ENCODE measurements around the gene ATP12A.

ATP12A gene

DNA sequence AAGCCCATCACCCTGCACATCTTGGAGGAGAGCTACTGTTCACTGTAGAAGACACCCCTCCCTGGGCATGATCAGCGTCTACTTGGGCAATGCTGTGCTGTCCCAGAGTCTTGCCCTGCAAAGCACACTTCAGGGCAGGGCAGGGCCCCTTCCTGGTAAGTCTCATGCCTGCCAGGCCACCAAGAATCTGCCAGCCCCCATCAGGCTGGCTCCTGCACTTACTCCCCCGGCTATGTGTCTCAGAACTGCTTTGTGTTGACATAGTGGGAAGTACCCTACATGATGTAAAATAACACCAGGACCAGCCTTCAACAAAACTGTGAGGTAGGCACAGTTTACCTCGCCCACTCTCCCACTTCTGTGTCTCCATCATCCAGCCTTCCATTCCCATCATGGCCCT lies 27.8 kb upstream of the ATP12A start:
- Mint-ChIP-seq H3K27me3 (peaks cover 1% of the 10 kb centered on the region), H3K27ac (no peak overlapping the region), H3K4me3 (no peak overlapping the region), H3K9me3 (ENCODE audit: low read depth) (no peaks in the 10 kb centered on the region), H3K4me1 (ENCODE audit: low read depth) (no peaks in the 10 kb centered on the region), H3K36me3 (no peaks in the 10 kb centered on the region)

DNA sequence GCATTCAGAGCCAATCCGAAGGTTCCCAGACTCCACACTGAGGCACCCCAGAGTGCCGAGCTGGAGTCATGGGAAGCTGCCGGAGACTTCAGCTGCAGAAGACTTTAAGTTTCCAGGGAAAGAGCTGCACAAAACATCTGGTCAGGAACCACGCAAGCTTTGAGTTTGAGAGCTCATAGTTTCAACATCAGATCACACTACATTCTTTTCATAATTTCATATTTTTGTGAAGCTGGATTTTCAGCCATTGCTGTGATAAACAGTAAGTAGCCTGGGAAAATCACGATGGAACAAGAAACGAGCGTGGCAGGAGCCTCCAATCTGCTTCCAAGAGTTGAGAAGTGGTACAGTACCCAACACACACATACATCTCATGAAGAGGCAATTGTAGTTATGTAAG lies 25.5 kb upstream of the ATP12A start:
- Mint-ChIP-seq H3K36me3 (no peaks in the 10 kb centered on the region), H3K4me3 (no peak overlapping the region), H3K27me3 (peaks cover 4% of the 10 kb centered on the region), H3K9me3 (ENCODE audit: low read depth) (no peaks in the 10 kb centered on the region), H3K4me1 (ENCODE audit: low read depth) (no peaks in the 10 kb centered on the region), H3K27ac (no peak overlapping the region)

DNA sequence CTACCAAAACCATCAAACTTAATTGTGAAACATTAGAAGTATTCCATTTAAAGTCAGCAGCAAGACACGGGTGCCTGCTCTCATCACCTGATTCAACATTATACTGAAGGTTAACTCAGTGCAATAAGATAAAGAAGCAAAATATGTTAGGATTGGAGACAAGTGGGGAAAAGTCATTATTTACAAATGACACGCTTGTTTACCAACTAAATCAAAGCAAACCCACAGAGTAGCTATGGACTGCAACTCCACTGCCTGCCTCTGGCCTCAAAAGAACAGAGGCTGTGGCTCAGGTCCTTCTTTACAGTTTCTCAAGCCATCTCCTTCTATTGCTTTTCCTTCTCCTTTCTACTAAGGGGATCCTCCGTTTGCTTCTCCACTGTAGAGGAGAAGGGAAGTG lies 21.0 kb upstream of the ATP12A start:
- Mint-ChIP-seq H3K36me3 (no peaks in the 10 kb centered on the region), H3K27me3 (peaks cover 2% of the 10 kb centered on the region), H3K9me3 (ENCODE audit: low read depth) (no peaks in the 10 kb centered on the region), H3K4me3 (no peak overlapping the region), H3K27ac (no peak overlapping the region), H3K4me1 (ENCODE audit: low read depth) (peaks cover 2% of the 10 kb centered on the region)

DNA sequence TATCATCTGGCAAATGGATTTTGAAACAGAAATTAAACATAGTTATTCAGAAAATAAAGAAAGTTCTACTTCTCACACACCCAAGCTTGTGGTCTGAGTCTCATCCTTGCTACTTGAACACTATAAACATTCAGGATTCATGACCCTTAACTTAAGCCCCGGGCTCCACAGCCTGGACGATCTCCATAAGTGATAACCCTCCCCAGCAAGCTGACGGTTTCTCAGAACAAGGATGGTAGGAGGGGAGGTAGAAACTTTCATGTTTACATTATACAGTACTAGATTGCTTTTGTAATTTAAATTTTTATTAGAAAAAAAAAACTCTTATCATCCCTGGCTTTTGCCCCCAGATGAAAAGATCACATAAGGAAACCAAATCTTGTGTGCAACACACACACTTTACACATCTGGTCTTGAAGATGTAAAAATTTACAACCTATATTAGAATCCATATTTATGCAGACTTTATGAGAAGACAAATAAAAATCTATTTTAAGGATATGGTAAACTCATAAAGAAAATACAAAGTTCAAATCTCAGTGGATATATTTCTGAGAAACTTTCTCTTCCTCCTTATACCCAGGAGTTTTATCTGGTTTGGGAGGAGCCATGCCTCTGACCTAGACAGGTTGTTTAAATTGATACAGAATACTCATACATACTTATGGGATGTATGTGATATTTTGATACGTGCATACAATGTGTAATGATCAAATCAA lies 20.0 kb upstream of the ATP12A start:
- Mint-ChIP-seq H3K4me3 (no peak overlapping the region), H3K27me3 (peaks cover 2% of the 10 kb centered on the region)

DNA sequence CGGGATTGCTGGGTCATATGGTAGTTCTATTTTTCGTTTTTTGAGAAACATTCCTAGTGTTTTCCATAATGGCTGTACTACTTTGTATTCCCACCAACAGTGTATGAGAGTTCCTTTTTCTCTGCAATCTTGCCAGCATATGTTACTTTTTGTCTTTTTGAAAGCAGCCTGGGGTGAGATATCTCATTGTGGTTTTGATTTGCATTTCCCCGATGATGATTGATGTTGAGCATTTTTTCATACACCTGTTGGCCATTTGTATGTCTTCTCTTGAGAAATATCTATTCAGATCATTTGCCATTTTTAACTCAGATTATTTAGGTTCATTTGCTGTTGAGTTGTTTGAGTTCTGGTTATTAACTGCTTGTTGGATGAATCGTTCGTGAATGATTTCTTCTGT lies 18.5 kb upstream of the ATP12A start:
- Mint-ChIP-seq H3K9me3 (ENCODE audit: low read depth) (no peaks in the 10 kb centered on the region), H3K27ac (no peak overlapping the region), H3K36me3 (no peaks in the 10 kb centered on the region), H3K27me3 (peaks cover 2% of the 10 kb centered on the region), H3K4me3 (no peak overlapping the region), H3K4me1 (ENCODE audit: low read depth) (peaks cover 2% of the 10 kb centered on the region)

More for the DNA sequence above, 20.0 kb upstream of the ATP12A start:
- H3K36me3 Mint-ChIP-seq: no peaks in the 10 kb centered on the region
- H3K27ac Mint-ChIP-seq: no peak overlapping the region
- H3K9me3 Mint-ChIP-seq (ENCODE audit: low read depth): no peaks in the 10 kb centered on the region
- peaks cover 2% of the 10 kb centered on the region for H3K4me1 Mint-ChIP-seq (ENCODE audit: low read depth)

DNA sequence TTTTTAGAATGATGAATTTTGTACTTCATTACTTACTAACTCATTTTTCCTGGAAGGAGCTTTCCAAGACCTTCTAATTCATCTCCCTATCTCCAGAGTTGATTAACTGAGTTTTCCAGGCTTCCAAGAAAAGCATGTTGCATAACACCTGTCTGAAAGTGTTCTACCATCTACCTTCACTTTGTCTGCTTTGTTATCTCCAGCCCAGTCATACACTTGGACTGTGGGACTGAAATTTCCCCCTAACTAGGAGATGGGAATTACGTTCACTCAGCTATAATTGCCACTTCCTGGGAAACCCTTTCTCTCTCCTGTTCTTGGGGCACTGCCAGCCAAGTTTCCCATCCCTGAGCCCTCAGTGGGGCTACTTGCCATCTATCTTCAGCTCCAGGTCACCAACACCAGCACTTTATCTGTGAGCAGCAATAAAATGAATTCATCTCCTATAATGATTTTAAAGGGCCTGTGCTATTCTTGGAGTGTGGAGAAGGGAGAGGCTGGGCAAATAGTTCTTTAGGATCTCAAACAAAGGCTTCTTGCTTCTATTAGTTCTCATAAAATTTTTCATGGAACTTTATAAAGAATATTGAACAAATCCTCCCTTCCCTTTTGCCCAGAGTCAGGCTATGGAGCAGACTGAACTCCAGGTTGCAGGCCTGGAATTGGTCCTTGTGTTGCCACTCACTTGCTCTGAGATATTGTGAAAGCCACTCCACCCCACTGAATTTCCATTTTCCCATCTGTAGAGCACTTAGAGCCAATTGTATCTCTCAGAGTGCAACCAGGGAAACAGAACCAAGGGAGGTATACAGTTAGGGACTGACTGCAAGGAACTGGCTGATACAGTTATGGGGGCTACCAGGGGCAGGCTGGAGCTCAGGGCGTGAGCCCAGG lies 17.8 kb upstream of the ATP12A start:
- H3K9me3 Mint-ChIP-seq (ENCODE audit: low read depth): no peaks in the 10 kb centered on the region
- no peak overlapping the region for H3K27ac Mint-ChIP-seq
- peaks cover 4% of the 10 kb centered on the region for H3K27me3 Mint-ChIP-seq
- H3K36me3 Mint-ChIP-seq: no peaks in the 10 kb centered on the region
- H3K4me3 Mint-ChIP-seq: no peak overlapping the region
- peaks cover 2% of the 10 kb centered on the region for H3K4me1 Mint-ChIP-seq (ENCODE audit: low read depth)

DNA sequence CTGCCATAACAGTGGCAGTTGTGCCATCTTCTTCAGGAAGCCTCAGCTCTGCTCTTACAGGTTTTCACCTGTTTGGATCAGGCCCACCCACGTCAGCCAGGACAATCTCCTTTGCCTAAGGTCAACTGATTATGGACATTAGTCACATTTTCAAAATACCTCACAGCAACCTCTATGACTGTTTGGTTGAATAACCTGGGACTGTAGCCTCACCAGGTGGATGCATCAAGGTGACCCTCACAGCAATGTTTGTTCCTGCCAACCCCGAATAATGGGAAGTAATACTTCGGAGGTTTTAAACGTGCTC lies 17.2 kb upstream of the ATP12A start:
- Mint-ChIP-seq H3K27me3 (peaks cover 1% of the 10 kb centered on the region), H3K9me3 (ENCODE audit: low read depth) (no peaks in the 10 kb centered on the region), H3K27ac (no peak overlapping the region), H3K4me3 (no peak overlapping the region), H3K36me3 (no peaks in the 10 kb centered on the region), H3K4me1 (ENCODE audit: low read depth) (peaks cover 2% of the 10 kb centered on the region)

DNA sequence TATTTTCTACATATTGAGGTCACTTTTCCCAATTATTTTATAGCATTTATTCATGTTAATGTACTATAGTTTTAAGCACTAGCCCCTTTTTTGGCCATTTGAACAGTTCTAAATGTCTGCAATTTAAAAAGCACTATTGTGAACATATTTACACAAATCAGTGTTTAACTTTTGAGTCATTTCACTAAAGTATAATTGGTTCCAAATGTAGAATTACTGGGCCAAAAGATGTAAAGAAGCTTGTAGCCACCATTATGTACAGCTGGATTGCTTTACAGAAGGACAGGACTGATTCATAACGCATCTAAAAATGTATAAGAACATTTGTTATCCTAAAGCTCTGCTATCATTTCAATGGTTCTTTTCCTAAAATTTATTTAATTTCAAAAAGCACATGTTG lies 16.6 kb upstream of the ATP12A start:
- Mint-ChIP-seq H3K27me3 (peaks cover 1% of the 10 kb centered on the region), H3K36me3 (no peaks in the 10 kb centered on the region), H3K27ac (no peak overlapping the region), H3K9me3 (ENCODE audit: low read depth) (no peaks in the 10 kb centered on the region), H3K4me1 (ENCODE audit: low read depth) (peaks cover 2% of the 10 kb centered on the region), H3K4me3 (no peak overlapping the region)

DNA sequence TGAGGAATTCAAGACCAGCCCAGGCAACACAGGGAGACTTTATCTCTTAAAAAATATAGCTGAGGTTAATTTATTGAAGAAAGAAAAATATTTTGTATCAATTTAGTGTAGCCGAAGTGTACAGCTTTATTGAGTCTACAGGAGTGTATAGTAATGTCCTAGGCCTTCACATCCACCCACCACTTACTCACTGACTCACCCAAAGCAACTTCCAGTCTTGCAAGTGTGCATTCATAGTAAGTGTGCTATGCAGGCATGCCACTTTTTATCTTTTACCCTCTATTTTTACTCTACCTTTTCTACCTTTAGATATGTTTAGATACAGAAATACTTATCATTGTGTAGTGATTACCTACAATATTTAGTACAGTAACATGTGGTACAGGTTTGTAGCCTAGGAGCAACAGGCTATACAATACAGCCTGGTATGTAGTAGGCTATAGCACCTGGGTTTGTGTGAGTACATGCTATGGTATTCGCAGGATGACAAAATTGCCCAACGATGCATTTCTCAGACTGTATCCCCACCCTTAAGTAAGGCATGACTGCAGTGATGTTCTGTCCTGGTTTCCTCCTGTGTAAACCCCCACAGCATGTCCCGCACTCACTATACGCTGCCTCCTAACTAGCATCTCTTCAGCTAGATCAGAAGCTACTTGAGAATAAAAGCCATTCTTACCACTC lies 15.3 kb upstream of the ATP12A start:
- Mint-ChIP-seq H3K4me3 (no peak overlapping the region), H3K4me1 (ENCODE audit: low read depth) (peaks cover 2% of the 10 kb centered on the region), H3K27me3 (peaks cover 1% of the 10 kb centered on the region), H3K27ac (no peak overlapping the region), H3K36me3 (no peaks in the 10 kb centered on the region), H3K9me3 (ENCODE audit: low read depth) (no peaks in the 10 kb centered on the region)

DNA sequence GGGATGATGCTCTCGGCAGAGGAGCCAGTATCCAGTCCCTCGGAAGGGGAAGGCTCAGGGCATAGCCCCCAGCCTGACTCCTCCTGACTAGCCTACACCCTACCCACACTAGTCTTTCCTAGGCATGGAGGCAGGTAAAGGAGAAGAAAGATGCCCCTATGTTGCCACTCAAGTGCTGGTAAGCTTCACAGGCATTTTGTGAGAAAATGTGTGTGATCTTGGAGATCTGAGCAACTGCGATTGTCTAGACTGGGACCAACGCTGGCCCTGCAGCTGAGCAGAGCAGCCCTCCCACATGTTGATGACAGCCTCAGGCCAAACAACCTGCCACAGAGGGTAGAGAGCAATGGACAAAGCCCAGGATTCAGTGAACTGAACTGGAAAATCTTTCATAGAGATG lies 11.7 kb upstream of the ATP12A start:
- H3K9me3 Mint-ChIP-seq (ENCODE audit: low read depth): no peaks in the 10 kb centered on the region
- H3K27me3 Mint-ChIP-seq: peaks cover 5% of the 10 kb centered on the region
- peaks cover 10% of the 10 kb centered on the region for H3K4me1 Mint-ChIP-seq (ENCODE audit: low read depth)
- no peaks in the 10 kb centered on the region for H3K36me3 Mint-ChIP-seq
- no peak overlapping the region for H3K4me3 Mint-ChIP-seq
- H3K27ac Mint-ChIP-seq: no peak overlapping the region

DNA sequence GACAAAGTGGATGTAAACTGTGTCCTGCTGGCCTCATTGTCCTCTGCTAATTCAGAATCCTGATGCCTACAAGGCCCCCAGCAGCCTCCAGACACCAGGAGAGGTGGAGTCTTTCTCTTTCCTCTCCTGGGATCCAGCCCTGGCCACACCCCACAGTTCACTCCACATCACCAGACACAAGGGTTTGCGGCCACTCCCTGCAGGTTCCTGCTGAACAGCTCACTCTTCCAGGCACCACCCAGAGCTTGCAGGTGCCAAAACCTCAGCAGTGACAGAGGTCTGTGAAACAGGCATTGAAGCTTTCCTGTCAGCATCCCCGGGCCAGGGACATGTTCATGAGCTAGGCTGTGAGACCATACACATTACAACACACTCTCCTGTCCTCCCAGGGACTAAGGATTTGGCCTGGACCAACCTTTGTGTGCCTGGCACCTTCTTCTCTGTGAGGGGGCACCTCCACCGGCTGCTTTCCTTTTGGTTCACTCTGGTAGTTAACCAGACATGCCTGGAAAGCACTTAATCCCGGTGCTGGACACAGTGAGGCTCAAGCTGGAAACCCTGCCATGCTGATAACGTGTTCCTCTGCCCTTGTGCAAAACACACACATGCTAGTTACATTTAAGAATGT lies 11.1 kb upstream of the ATP12A start:
- Mint-ChIP-seq H3K9me3 (ENCODE audit: low read depth) (no peaks in the 10 kb centered on the region), H3K4me3 (no peak overlapping the region), H3K36me3 (no peaks in the 10 kb centered on the region), H3K27ac (no peak overlapping the region), H3K27me3 (peaks cover 5% of the 10 kb centered on the region), H3K4me1 (ENCODE audit: low read depth) (peaks cover 10% of the 10 kb centered on the region)

DNA sequence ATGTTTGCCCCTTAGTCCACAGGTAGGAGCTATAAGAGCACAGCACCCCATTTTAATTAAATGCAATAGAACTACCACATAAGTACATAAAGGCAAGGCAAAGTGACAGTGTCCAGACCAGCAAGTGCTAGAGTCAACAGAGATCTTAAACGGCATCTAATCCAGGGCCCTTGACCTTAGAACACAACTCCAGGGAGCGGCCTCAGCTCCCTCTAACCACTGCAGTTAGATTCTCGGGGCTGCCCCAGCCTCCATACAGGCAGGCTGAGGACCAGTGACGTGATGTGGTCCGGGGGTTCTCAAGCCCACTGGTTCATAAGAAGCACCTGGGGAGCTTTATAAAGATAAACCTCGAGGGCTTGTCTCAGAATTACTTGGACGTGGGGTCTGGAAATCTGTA lies 10.0 kb upstream of the ATP12A start:
- Mint-ChIP-seq H3K27ac (no peak overlapping the region), H3K4me1 (ENCODE audit: low read depth) (peaks cover 10% of the 10 kb centered on the region), H3K9me3 (ENCODE audit: low read depth) (no peaks in the 10 kb centered on the region), H3K4me3 (no peak overlapping the region), H3K27me3 (peaks cover 9% of the 10 kb centered on the region), H3K36me3 (no peaks in the 10 kb centered on the region)

DNA sequence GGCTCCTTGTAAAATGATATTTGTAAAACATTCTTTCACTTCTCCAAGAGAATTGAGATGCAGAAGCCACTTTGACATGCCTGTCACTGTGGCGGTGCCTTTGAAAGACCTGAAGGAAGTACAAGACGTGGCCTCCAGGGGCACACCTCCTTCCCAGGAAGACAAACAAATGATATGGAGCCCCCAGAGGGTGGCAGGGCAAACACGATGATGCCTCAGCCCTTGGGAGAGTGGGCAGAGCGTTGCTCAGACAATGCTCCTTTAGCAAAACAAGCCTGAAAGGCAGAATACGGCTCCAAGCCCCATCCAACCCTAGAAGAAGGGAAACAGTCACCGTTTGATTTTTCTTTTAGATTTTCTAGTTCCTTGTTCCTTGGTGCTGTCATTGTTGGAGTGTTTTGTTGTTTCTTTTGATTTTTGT lies 9.2 kb upstream of the ATP12A start:
- Mint-ChIP-seq H3K4me3 (peak overlapping the region; percentile 46), H3K9me3 (ENCODE audit: low read depth) (no peaks in the 10 kb centered on the region), H3K27me3 (peaks cover 13% of the 10 kb centered on the region), H3K27ac (no peak overlapping the region), H3K4me1 (ENCODE audit: low read depth) (peaks cover 10% of the 10 kb centered on the region), H3K36me3 (no peaks in the 10 kb centered on the region)

DNA sequence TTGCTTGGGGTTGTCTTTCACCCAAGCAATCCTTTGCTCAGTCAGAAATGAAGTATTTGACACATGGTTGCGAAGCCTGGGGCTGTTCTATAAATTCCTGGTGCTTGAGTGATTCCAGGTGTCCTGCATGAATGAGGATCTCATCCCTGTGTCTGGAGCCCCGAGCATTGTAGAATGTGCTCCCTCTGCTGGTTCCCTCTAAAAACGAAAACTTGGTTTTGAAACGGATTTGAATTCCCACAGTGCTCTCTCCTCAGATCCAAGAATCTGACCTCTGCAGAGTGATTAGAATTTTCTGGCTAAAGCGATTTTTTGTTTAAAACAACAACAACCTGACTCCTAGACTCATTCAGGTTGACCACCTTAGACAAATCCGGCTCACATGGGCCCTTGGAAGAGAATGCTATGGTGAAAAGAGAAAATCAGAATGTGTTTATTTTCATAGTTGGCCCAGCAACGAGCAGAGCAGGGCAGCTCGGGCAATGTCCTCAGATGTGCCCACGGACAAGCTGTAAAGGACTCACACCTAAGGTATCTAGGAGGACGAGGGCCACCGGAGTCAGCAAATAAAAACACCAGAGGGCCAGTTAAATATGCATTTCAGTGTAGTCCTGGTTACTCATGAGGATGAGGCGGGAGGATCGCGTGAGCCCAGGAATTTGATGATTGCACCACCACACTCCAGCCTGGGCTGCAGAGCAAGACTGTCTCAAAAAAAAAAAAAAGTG lies 8.7 kb upstream of the ATP12A start:
- peak overlapping the region; percentile 46 for H3K4me3 Mint-ChIP-seq
- no peaks in the 10 kb centered on the region for H3K36me3 Mint-ChIP-seq
- H3K4me1 Mint-ChIP-seq (ENCODE audit: low read depth): peaks cover 10% of the 10 kb centered on the region
- H3K27me3 Mint-ChIP-seq: peaks cover 15% of the 10 kb centered on the region
- no peak overlapping the region for H3K27ac Mint-ChIP-seq
- no peaks in the 10 kb centered on the region for H3K9me3 Mint-ChIP-seq (ENCODE audit: low read depth)

Data from activated naive CD8-positive, alpha-beta T cell (primary cell).